OCI-LY3 (cell line): ENCODE results near the gene TMEM37.

Experiments
- CTCF ChIP-seq: fragments of 200-600, 300-600 bp; sonication (generic); IDR thresholded peaks from 2 replicates; pipeline ENCODE4 v1.5.1; 2014; ENCODE audit warnings: antibody characterized with exemption, low read length, low read depth
- EZH2phosphoT487 ChIP-seq: fragments of 200-600 bp; shearing (Covaris generic); IDR thresholded peaks from 2 replicates; pipeline ENCODE4 v1.6.1; 2018; ENCODE audit warnings: antibody characterized with exemption, mixed run types, low read depth

- no peak for TF ChIP-seq CTCF
- TF ChIP-seq EZH2phosphoT487: no peak
These were observed 26.5 kb upstream of the TMEM37 start for GRCh38 chr2:119405151-119405550.
